Urinary bladder (tissue), 2 donors: Measurements from ENCODE around the gene HILPDA. TPM values are rescaled to one million over a fixed set of nuclear protein-coding genes. Genes with fewer than 3 reads are reported as not detected.

ENCODE experiments used
- polyA plus RNA-seq: library from polyadenylated mRNA; stranded (reverse); fragments of 200-250 nt; gene quantifications from one replicate; pipeline ENCODE4 v1.2.3, GENCODE V29; 2013
- small RNA-seq: library from RNA; depleted of rRNA; stranded (forward); fragments of <200 nt; gene quantifications from one replicate; pipeline ENCODE3, GENCODE V24; 2014
- total RNA-seq: library from RNA; depleted of rRNA; stranded (reverse); fragments of >200 nt; gene quantifications from one replicate; pipeline ENCODE4 v1.2.3, GENCODE V29; 2014
- donor health status: healthy.

HILPDA gene
- total and polyA plus RNA-seq, 2 donors = 12.4 to 31.8 TPM

Small RNA genes within 50 kb of the gene (small RNA-seq; reads per million reads assigned to genes)
- gene AC010655.1 = not detected
- gene AC010655.2 = not detected
- gene RF00017 = not detected
- not detected for gene RNU7-54P

Other genes starting within 250 kb of the HILPDA start
- not detected for gene LEP, start 214.6 kb upstream of the HILPDA start, total RNA-seq
- 5.3 TPM for gene LEP, start 214.6 kb upstream of the HILPDA start, polyA plus RNA-seq
- gene RBM28, start 112.0 kb upstream of the HILPDA start, total RNA-seq = 21.3 TPM
- 13.6 TPM for gene RBM28, start 112.0 kb upstream of the HILPDA start, polyA plus RNA-seq
- gene PRRT4, start 94.2 kb upstream of the HILPDA start, total RNA-seq = 1.4 TPM
- 1.3 TPM for gene PRRT4, start 94.2 kb upstream of the HILPDA start, polyA plus RNA-seq
- gene IMPDH1, start 45.9 kb upstream of the HILPDA start, total RNA-seq = 24.7 TPM
- gene IMPDH1, start 45.9 kb upstream of the HILPDA start, polyA plus RNA-seq = 58.6 TPM
- gene METTL2B, start 20.9 kb downstream of the HILPDA start, total RNA-seq = 32.5 TPM
- 12.1 TPM for gene METTL2B, start 20.9 kb downstream of the HILPDA start, polyA plus RNA-seq
- 0.79 TPM for gene GARIN1A, start 216.4 kb downstream of the HILPDA start, total RNA-seq
- 0.44 TPM for gene GARIN1A, start 216.4 kb downstream of the HILPDA start, polyA plus RNA-seq